ENCODE data around the gene POU2F3.

POU2F3 gene

GRCh38 chr11:120223793-120224192 is 16.1 kb upstream of the POU2F3 start:
- no peaks in the 10 kb centered on the region for H3K9me3 ChIP-seq (ENCODE audit: control insufficient read depth, insufficient read depth, low read depth, low read length)
- TF ChIP-seq ZNF169 (tag by site-specific recombination; IDR thresholded peaks at IDR 0.05): no peak
- no peak for TF ChIP-seq SCRT2 (tag by site-specific recombination; IDR thresholded peaks at IDR 0.05)
- TF ChIP-seq ZNF692 (tag by site-specific recombination; IDR thresholded peaks at IDR 0.05): no peak
- TF ChIP-seq PRDM4 (tag by site-specific recombination; IDR thresholded peaks at IDR 0.05): no peak
- no peak for TF ChIP-seq ZNF544 (tag by site-specific recombination; IDR thresholded peaks at IDR 0.05)
- TF ChIP-seq HOXD13 (CRISPR knock-in tag; IDR thresholded peaks at IDR 0.05; ENCODE audit: borderline replicate concordance): no peak
- POLR2A ChIA-PET: no interaction called here
- H3K27ac ChIP-seq (ENCODE audit: extremely low read depth, low read depth, low read length): no peak overlapping the region
- peaks cover 0 to 9% of the 10 kb centered on the region in 2 experiments; a peak in 1 of 3 replicates for H3K36me3 ChIP-seq (ENCODE audit: control insufficient read depth in 2 of 2, insufficient read depth in 1 of 2, low read length in 2 of 2)
- CTCF ChIA-PET: interaction anchor here (1.2 to 4.1 kb wide), 6 partner anchors 9 to 76 kb away, joined by 3 to 16 read pairs (median 6); no protein-coding TSS in a partner anchor
- no peaks in the 10 kb centered on the region for H3K4me1 ChIP-seq (ENCODE audit: control insufficient read depth, insufficient read depth, low read length)
- H3K4me3 ChIP-seq (ENCODE audit: low read depth, low read length): no peak overlapping the region

DNA sequence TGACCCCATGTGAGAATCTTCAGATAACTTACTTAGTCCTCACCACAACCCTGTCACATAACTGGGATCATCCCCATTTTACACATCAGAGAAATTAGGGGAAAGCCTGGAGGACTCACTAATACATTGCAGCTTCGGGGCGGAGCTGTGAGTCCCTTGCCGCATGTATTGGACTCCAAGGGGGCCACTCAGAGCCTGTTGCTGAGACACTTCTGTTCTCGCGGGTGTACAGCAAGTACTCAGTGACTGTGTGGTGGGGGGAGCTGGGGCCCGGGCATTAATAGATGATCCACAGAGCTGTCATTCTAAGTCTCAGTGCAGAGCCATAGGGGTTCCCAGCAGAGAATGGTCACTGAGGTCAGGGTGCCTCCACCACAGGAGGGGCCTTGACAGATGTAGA is 15.6 kb upstream of the POU2F3 start:
- Histone ChIP-seq H3K36me3 (ENCODE audit: control insufficient read depth in 2 of 2, insufficient read depth in 1 of 2, low read length in 2 of 2) (peaks cover 0 to 9% of the 10 kb centered on the region in 2 experiments; a peak in 1 of 3 replicates), H3K9me3 (ENCODE audit: control insufficient read depth, insufficient read depth, low read depth, low read length) (no peaks in the 10 kb centered on the region), H3K4me1 (ENCODE audit: control insufficient read depth, insufficient read depth, low read length) (no peaks in the 10 kb centered on the region), H3K27ac (ENCODE audit: extremely low read depth, low read depth, low read length) (no peak overlapping the region), H3K4me3 (ENCODE audit: low read depth, low read length) (no peak overlapping the region)
- POLR2A ChIA-PET: no interaction called here
- TF ChIP-seq ZNF626 (tag by site-specific recombination; IDR thresholded peaks at IDR 0.05): no peak
- TF ChIP-seq SETDB1 (IDR thresholded peaks at IDR 0.05; ENCODE audit: insufficient read length, low read length): no peak
- no peak for TF ChIP-seq ZNF19 (tag by site-specific recombination; IDR thresholded peaks at IDR 0.05; ENCODE audit: low read depth)
- TF ChIP-seq MEIS1 (CRISPR knock-in tag; IDR thresholded peaks at IDR 0.05; ENCODE audit: borderline replicate concordance): no peak
- TF ChIP-seq ZNF341 (tag by site-specific recombination; IDR thresholded peaks at IDR 0.05; ENCODE audit: low read depth): no peak
- no peak for TF ChIP-seq ZNF24 (tag by site-specific recombination; IDR thresholded peaks at IDR 0.05)
- no peak for TF ChIP-seq ZXDB (tag by site-specific recombination; IDR thresholded peaks at IDR 0.05)
- TF ChIP-seq ZNF155 (tag by site-specific recombination; IDR thresholded peaks at IDR 0.05): no peak
- TF ChIP-seq ZNF48 (tag by site-specific recombination; IDR thresholded peaks at IDR 0.05): no peak
- no peak for TF ChIP-seq OSR2 (tag by site-specific recombination; IDR thresholded peaks at IDR 0.05)
- TF ChIP-seq ZNF449 (tag by site-specific recombination; IDR thresholded peaks at IDR 0.05): no peak
- TF ChIP-seq ZSCAN23 (tag by site-specific recombination; IDR thresholded peaks at IDR 0.05): no peak
- TF ChIP-seq ZNF548 (tag by site-specific recombination; IDR thresholded peaks at IDR 0.05): no peak
- no peak for TF ChIP-seq ZSCAN30 (tag by site-specific recombination; IDR thresholded peaks at IDR 0.05)
- TF ChIP-seq ZNF518A (tag by site-specific recombination; conservative IDR thresholded peaks at IDR 0.05; ENCODE audit: low read depth): no peak
- CTCF ChIA-PET: interaction anchor here (1.3 to 4.1 kb wide), 4 partner anchors 8 to 75 kb away, joined by 3 to 16 read pairs (median 6); no protein-coding TSS in a partner anchor
